HEK293 (cell line): Measurements from ENCODE around the gene BTBD2.

ENCODE experiments used
- CTCF ChIA-PET: fragments of 350-600 bp; formaldehyde crosslinking; extraction: SDS; loops from one replicate; lab custom pipeline; 2021; ENCODE audit warnings: antibody characterized with exemption; lab: Yijun Ruan, JAX
- POLR2A ChIA-PET: fragments of 300-600 bp; formaldehyde crosslinking; extraction: SDS; loops from one replicate; lab custom pipeline; 2020; ENCODE audit warnings: antibody characterized with exemption, inconsistent platforms; lab: Yijun Ruan, JAX
- H3K27ac ChIP-seq: fragments of 200-500 bp; sonication (Bioruptor generic); 2 replicates; pipeline ENCODE4 v1.5.1; 2014; ENCODE audit warnings: low read depth, low read length, control low read depth, inconsistent platforms; ENCODE audit errors: extremely low read depth
- H3K36me3 ChIP-seq, 2 experiments: fragments of 200-500 bp in 1 of 2; sonication (Bioruptor generic) in 1 of 2; 1 replicate in 1 of 2; 2 replicates in 1 of 2; pipeline ENCODE4 v1.5.1; 2014 to 2017; ENCODE audit warnings: inconsistent platforms in 2 of 2, low read length in 2 of 2; ENCODE audit not compliant: control insufficient read depth in 2 of 2, insufficient read depth in 1 of 2
- H3K4me1 ChIP-seq: fragments of 200-500 bp; sonication (Bioruptor generic); 2 replicates; pipeline ENCODE4 v1.5.1; 2014; ENCODE audit warnings: mild to moderate bottlenecking, low read length, inconsistent platforms; ENCODE audit not compliant: control insufficient read depth, insufficient read depth
- H3K4me3 ChIP-seq: 2 replicates; pipeline ENCODE4 v1.5.1; 2011; ENCODE audit warnings: low read depth, mild to moderate bottlenecking, control low read depth, low read length, moderate library complexity
- H3K9me3 ChIP-seq: fragments of 200-500 bp; sonication (Bioruptor generic); 2 replicates; pipeline ENCODE4 v1.5.1; 2014; ENCODE audit warnings: low read depth, low read length, inconsistent platforms; ENCODE audit not compliant: control insufficient read depth, insufficient read depth
- CTCF ChIP-seq: fragments of 450-650 bp; formaldehyde crosslinking; IDR thresholded peaks from 2 replicates; pipeline ENCODE4 v1.5.1; 2016; ENCODE audit warnings: missing biosample characterization, missing genetic modification characterization
- GLIS2 ChIP-seq: fragments of 450-650 bp; formaldehyde crosslinking; IDR thresholded peaks from 2 replicates; pipeline ENCODE4 v1.5.1; 2016; ENCODE audit warnings: missing biosample characterization, missing genetic modification characterization
- KLF17 ChIP-seq: fragments of 450-650 bp; formaldehyde crosslinking; IDR thresholded peaks from 2 replicates; pipeline ENCODE4 v1.5.1; 2016; ENCODE audit warnings: missing biosample characterization, missing genetic modification characterization
- SCRT1 ChIP-seq: fragments of 450-650 bp; formaldehyde crosslinking; IDR thresholded peaks from 2 replicates; pipeline ENCODE4 v1.5.1; 2016; ENCODE audit warnings: missing biosample characterization, missing genetic modification characterization, borderline replicate concordance
- SCRT2 ChIP-seq: fragments of 450-650 bp; formaldehyde crosslinking; IDR thresholded peaks from 2 replicates; pipeline ENCODE4 v1.5.1; 2016; ENCODE audit warnings: missing biosample characterization, missing genetic modification characterization
- SP2 ChIP-seq: fragments of 450-650 bp; formaldehyde crosslinking; IDR thresholded peaks from 2 replicates; pipeline ENCODE4 v1.5.1; 2016; ENCODE audit warnings: missing biosample characterization, missing genetic modification characterization
- SP3 ChIP-seq: fragments of 450-650 bp; formaldehyde crosslinking; IDR thresholded peaks from 2 replicates; pipeline ENCODE4 v1.5.1; 2016; ENCODE audit warnings: missing biosample characterization, missing genetic modification characterization
- WT1 ChIP-seq: fragments of 450-650 bp; formaldehyde crosslinking; IDR thresholded peaks from 2 replicates; pipeline ENCODE4 v1.5.1; 2016; ENCODE audit warnings: missing biosample characterization, missing genetic modification characterization
- YY2 ChIP-seq: fragments of 450-650 bp; formaldehyde crosslinking; IDR thresholded peaks from 2 replicates; pipeline ENCODE4 v1.5.1; 2016; ENCODE audit warnings: missing biosample characterization, missing genetic modification characterization
- ZBTB10 ChIP-seq: fragments of 450-650 bp; formaldehyde crosslinking; IDR thresholded peaks from 2 replicates; pipeline ENCODE4 v1.5.1; 2016; ENCODE audit warnings: missing biosample characterization, missing genetic modification characterization
- ZBTB20 ChIP-seq: fragments of 450-650 bp; formaldehyde crosslinking; IDR thresholded peaks from 2 replicates; pipeline ENCODE4 v1.5.1; 2016; ENCODE audit warnings: missing biosample characterization, missing genetic modification characterization
- ZBTB26 ChIP-seq: fragments of 450-650 bp; formaldehyde crosslinking; optimal IDR thresholded peaks from 2 replicates; pipeline ENCODE3; 2016; ENCODE audit warnings: missing biosample characterization, mild to moderate bottlenecking, missing genetic modification characterization
- ZBTB7A ChIP-seq: fragments of 450-650 bp; formaldehyde crosslinking; IDR thresholded peaks from 2 replicates; pipeline ENCODE4 v1.5.1; 2016; ENCODE audit warnings: low read depth, missing biosample characterization, missing genetic modification characterization
- ZEB2 ChIP-seq: fragments of 450-650 bp; formaldehyde crosslinking; IDR thresholded peaks from 2 replicates; pipeline ENCODE4 v1.5.1; 2016; ENCODE audit warnings: missing biosample characterization, missing genetic modification characterization
- ZFHX2 ChIP-seq: fragments of 450-650 bp; formaldehyde crosslinking; conservative IDR thresholded peaks from 2 replicates; pipeline ENCODE4 v1.5.1; 2016; ENCODE audit warnings: missing biosample characterization, missing genetic modification characterization
- ZNF138 ChIP-seq: fragments of 450-650 bp; formaldehyde crosslinking; IDR thresholded peaks from 2 replicates; pipeline ENCODE4 v1.5.1; 2016; ENCODE audit warnings: missing biosample characterization, missing genetic modification characterization, borderline replicate concordance
- ZNF341 ChIP-seq: fragments of 450-650 bp; formaldehyde crosslinking; IDR thresholded peaks from 2 replicates; pipeline ENCODE4; 2016; ENCODE audit warnings: low read depth, missing biosample characterization, missing genetic modification characterization
- ZNF391 ChIP-seq: fragments of 450-650 bp; formaldehyde crosslinking; IDR thresholded peaks from 2 replicates; pipeline ENCODE4 v1.5.1; 2016; ENCODE audit warnings: low read depth, missing biosample characterization, missing genetic modification characterization, borderline replicate concordance
- ZNF398 ChIP-seq: fragments of 450-650 bp; formaldehyde crosslinking; IDR thresholded peaks from 2 replicates; pipeline ENCODE4 v1.5.1; 2017; ENCODE audit warnings: missing biosample characterization, missing genetic modification characterization
- ZNF449 ChIP-seq: fragments of 450-650 bp; formaldehyde crosslinking; IDR thresholded peaks from 2 replicates; pipeline ENCODE4 v1.5.1; 2017; ENCODE audit warnings: missing biosample characterization, mild to moderate bottlenecking, missing genetic modification characterization, moderate library complexity
- ZNF488 ChIP-seq: fragments of 450-650 bp; formaldehyde crosslinking; IDR thresholded peaks from 2 replicates; pipeline ENCODE4 v1.5.1; 2016; ENCODE audit warnings: missing biosample characterization, missing genetic modification characterization
- ZNF501 ChIP-seq: fragments of 450-650 bp; formaldehyde crosslinking; IDR thresholded peaks from 2 replicates; pipeline ENCODE4 v1.5.1; 2016; ENCODE audit warnings: missing biosample characterization, missing genetic modification characterization
- ZSCAN23 ChIP-seq: fragments of 450-650 bp; formaldehyde crosslinking; IDR thresholded peaks from 2 replicates; pipeline ENCODE4 v1.5.1; 2016; ENCODE audit warnings: missing biosample characterization, missing genetic modification characterization
- ZSCAN30 ChIP-seq: fragments of 450-650 bp; IDR thresholded peaks from 2 replicates; pipeline ENCODE4 v1.5.1; 2018; ENCODE audit warnings: missing biosample characterization, mild to moderate bottlenecking, missing genetic modification characterization, moderate library complexity
- ZXDB ChIP-seq: fragments of 450-650 bp; formaldehyde crosslinking; IDR thresholded peaks from 2 replicates; pipeline ENCODE4 v1.5.1; 2016; ENCODE audit warnings: missing biosample characterization, missing genetic modification characterization

BTBD2 gene

GRCh38 chr19:1941146-1942077 lies 74.1 kb downstream of the BTBD2 start, which contains the start of gene CSNK1G2 (continued):
- TF ChIP-seq ZBTB10 (tag by site-specific recombination), result peak; percentile 86; the same call in 1 of the 2 replicates
- peak; percentile 93; the same call in 1 of the 2 replicates for TF ChIP-seq ZNF341 (tag by site-specific recombination)
- TF ChIP-seq SP2 (tag by site-specific recombination), result peak; percentile 82
- peak; percentile 98 for TF ChIP-seq ZFHX2
- TF ChIP-seq ZBTB26 (tag by site-specific recombination), result peak; percentile 59
- peak; percentile 98 for TF ChIP-seq SCRT1 (tag by site-specific recombination)
- no peak for TF ChIP-seq ZNF501 (tag by site-specific recombination)
- peak; percentile 92 for TF ChIP-seq ZNF398 (tag by site-specific recombination)
- TF ChIP-seq ZEB2 (tag by site-specific recombination), result no peak
- peak; percentile 72; the same call in 1 of the 2 replicates for TF ChIP-seq ZXDB (tag by site-specific recombination)
- peak; percentile 76 for TF ChIP-seq ZBTB7A (tag by site-specific recombination)
- no peak for TF ChIP-seq ZBTB20
- peak; percentile 85 for TF ChIP-seq GLIS2 (tag by site-specific recombination)
- no peak for TF ChIP-seq ZSCAN23
- 0 out of 2 replicates have a peak, but pooled peaks have one; percentile 46 for TF ChIP-seq KLF17 (tag by site-specific recombination)
- TF ChIP-seq ZNF391, result 0 out of 2 replicates have a peak, but pooled peaks have one; percentile 18
- TF ChIP-seq WT1 (tag by site-specific recombination), result no peak
- TF ChIP-seq SP3, result peak; percentile 89

GRCh38 chr19:1938071-1938470 lies 77.4 kb downstream of the BTBD2 start:
- H3K4me1 ChIP-seq, result peaks cover 3% of the 10 kb centered on the region; the same call in 1 of the 2 replicates
- ChIA-PET CTCF (no interaction called here), POLR2A (interaction anchor here (0.9 kb wide), 1 partner anchor 24 kb away, joined by 3 read pairs; no protein-coding TSS in a partner anchor)
- no peak overlapping the region for H3K27ac ChIP-seq
- no peaks in the 10 kb centered on the region for H3K9me3 ChIP-seq
- TF ChIP-seq SCRT2 (tag by site-specific recombination), result no peak
- no peak for TF ChIP-seq ZSCAN30
- TF ChIP-seq ZNF138, result no peak
- TF ChIP-seq ZNF449, result no peak
- TF ChIP-seq YY2 (tag by site-specific recombination), result no peak
- no peak for TF ChIP-seq ZNF501 (tag by site-specific recombination)
- no peak for TF ChIP-seq ZNF488 (tag by site-specific recombination)
- no peak for TF ChIP-seq CTCF
- no peaks in the 10 kb centered on the region for H3K36me3 ChIP-seq
- H3K4me3 ChIP-seq, result no peak overlapping the region
